ENCODE measurements around the gene SASH3. TPM values are rescaled to one million over a fixed set of nuclear protein-coding genes. Genes with fewer than 3 reads are reported as not detected.
A peak's percentile ranks its signal among the peaks of the same experiment; 100 is the strongest.

Gene SASH3
- total RNA-seq, 1 donor from 2014 or later = 74.9 TPM

DNA sequence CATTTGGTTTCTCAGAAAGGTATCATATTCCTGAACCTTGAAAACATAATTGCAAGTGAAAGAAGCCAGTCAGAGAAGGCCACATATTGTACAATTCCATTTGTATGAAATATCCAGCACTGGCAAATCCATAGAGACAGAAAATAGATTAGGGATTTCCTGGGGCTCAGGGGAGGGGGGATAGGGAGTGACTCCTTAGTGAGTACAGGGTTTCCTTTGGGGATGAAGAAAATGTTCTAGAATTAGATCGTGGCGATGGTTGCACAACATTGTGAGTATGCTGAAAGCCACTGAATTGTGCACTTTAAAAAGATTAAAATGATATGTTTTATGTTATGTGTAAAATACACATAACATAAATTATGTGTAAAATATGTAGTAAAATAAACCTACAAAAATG is 30.7 kb upstream of the SASH3 start:
- Histone ChIP-seq H3K9me3 (no peaks in the 10 kb centered on the region), H3K4me1 (no peaks in the 10 kb centered on the region), H3K27ac (no peak overlapping the region), H3K27me3 (ENCODE audit: low read depth) (no peaks in the 10 kb centered on the region), H3K36me3 (no peaks in the 10 kb centered on the region), H3K4me3 (no peak overlapping the region)
- TF ChIP-seq, protein P1, sequence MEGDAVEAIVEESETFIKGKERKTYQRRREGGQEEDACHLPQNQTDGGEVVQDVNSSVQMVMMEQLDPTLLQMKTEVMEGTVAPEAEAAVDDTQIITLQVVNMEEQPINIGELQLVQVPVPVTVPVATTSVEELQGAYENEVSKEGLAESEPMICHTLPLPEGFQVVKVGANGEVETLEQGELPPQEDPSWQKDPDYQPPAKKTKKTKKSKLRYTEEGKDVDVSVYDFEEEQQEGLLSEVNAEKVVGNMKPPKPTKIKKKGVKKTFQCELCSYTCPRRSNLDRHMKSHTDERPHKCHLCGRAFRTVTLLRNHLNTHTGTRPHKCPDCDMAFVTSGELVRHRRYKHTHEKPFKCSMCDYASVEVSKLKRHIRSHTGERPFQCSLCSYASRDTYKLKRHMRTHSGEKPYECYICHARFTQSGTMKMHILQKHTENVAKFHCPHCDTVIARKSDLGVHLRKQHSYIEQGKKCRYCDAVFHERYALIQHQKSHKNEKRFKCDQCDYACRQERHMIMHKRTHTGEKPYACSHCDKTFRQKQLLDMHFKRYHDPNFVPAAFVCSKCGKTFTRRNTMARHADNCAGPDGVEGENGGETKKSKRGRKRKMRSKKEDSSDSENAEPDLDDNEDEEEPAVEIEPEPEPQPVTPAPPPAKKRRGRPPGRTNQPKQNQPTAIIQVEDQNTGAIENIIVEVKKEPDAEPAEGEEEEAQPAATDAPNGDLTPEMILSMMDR (IDR thresholded peaks at IDR 0.05) = no peak
- DNase-seq (no peak), ATAC-seq (no peak)
- intact Hi-C loops (cut with DNase I) = no loop called here

DNA sequence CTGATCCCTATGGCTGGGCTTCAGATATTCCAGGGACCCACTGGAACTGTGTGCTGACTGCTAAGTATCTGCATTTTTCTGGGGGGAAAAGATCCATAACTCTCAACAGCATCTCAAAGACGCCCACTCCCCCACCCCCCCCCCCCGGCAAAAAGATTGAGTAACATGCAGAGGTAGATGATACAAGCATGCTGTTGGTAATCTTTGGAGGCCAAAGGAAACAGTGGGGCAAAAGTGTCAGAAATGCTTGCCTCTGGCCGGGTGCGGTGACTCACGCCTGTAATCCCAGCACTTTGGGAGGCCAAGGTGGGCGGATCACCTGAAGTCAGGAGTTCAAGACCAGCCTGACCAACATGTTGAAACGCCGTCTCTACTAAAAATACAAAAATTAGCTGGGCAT is 28.8 kb upstream of the SASH3 start:
- TF ChIP-seq, protein P1 (IDR thresholded peaks at IDR 0.05) = no peak
- Histone ChIP-seq H3K27me3 (ENCODE audit: low read depth) (no peaks in the 10 kb centered on the region), H3K9me3 (no peaks in the 10 kb centered on the region), H3K27ac (no peak overlapping the region), H3K4me3 (no peak overlapping the region), H3K36me3 (no peaks in the 10 kb centered on the region), H3K4me1 (no peaks in the 10 kb centered on the region)
- intact Hi-C loops (cut with DNase I) = no loop called here
- DNase-seq = no peak
- no peak for ATAC-seq

DNA sequence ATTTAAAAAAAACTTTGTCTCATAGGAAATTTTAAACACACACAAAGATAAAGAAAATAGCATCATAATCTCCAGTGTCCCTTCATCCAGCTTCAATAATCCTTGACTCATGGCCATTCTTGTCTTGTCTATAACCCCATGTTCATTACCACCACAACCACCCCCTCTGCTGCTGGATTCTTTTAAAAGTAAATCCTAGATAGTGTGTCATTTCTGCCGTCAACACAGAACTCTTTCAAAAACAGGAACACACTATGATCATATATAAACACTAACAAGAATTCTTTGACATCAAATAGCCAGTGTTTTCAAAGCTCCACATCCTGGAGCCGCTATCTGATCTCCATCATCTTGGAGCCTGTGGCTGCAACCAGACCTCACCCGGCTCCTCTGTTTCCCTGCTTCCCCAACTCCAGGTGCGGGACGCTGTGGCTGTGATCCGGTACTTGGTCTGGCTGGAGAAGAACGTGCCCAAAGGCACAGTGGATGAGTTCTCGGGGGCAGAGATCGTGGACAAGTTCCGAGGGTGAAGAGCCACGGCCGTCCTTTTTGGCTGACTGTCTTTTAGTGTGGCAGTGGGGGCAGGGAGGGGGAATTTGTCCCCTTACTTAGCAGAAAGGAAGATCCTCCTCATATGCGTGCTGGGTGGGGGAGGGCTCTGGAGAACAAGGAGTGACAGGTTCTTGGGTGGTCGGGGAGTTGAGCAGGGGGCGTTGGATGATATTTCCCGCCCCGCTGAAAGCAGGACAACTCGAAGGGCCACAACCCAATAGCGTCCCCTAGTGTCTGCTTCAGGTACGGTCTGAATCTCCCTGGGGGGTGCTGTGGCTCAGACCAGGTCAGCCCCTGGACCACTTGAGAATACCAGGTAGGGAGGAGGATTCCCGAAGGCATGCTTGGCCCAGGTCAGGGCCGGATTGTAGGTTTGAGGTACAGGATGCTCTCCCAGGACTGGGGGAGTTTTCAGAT is 25.4 kb upstream of the SASH3 start:
- peaks cover 4% of the 10 kb centered on the region for H3K4me1 ChIP-seq

DNA sequence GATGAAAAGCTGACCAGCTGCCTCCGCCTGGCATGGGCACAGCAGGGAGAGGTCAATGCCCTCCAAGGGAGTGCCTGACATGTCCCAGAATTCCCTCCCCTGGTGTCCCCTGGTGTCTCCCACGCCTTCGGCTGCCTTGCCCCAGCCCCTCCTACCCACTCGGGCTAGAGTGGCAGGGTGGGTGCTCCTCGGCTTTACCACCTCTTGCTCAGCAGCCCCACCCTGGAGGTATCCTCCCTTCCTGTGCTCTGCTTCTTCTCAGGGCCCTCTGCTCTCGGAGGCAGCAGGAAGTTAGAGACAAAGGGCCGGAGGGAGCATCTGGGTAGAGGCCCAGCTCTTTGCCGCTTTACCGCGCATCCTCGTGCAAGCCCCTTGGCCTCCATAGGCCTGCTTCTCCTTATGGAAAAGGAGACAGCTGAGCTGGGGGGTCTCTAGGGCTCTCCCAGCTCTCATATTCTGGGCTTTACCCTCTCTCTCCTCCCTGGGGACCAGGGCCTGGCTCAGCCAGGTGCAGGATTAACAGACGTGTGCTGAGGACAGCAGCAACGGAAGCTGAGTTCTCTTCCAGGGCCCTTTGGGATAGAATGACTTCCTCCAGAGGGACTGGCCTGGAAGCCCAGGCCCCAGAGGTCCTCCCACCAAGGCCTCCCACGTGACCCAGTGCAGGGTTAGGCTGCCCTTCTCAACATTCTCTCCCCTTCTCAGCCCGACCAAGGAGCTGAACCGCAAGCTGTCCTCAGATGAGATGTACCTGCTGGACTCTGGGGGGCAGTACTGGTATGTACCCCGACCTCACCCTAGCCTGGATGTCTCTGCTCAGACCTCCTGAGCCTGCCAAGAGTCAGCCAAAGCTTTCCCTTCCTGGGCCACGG is 23.7 kb upstream of the SASH3 start:
- TF ChIP-seq, protein P1 (IDR thresholded peaks at IDR 0.05) = no peak
- H3K27ac ChIP-seq = no peak overlapping the region

More for the DNA sequence above, 25.4 kb upstream of the SASH3 start:
- TF ChIP-seq, protein P1 (IDR thresholded peaks at IDR 0.05) = peak; percentile 23
- Histone ChIP-seq H3K27me3 (ENCODE audit: low read depth) (no peaks in the 10 kb centered on the region), H3K9me3 (no peaks in the 10 kb centered on the region), H3K36me3 (no peaks in the 10 kb centered on the region), H3K4me3 (no peak overlapping the region), H3K27ac (no peak overlapping the region)
- intact Hi-C loops (cut with DNase I) = no loop called here
- no peak for ATAC-seq
- no peak for DNase-seq

DNA sequence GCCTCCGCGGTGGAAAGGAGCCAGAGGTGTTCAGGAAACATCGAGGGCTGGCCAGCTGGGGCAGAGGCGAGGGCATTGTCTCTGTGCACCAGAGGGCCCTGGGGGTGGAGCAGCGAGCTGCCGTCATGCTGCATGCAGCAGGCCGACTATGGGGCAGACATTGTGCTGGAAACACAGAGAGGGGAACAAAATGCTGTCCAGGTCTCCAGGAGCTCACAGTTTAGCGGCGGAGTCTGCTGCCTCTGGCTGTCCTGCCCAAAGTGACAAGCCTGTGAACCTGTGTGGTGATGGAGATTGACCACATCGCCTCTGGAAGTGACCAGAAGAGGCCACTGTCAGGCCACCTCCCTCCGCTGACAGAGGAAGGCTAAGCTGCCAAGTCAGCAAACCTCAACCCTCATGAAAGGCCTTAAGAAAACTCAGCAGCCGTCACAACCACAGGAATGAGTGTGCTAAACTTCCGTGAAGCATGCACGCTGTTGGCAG is 20.1 kb upstream of the SASH3 start:
- H3K4me1 ChIP-seq = peaks cover 12% of the 10 kb centered on the region
- no peaks in the 10 kb centered on the region for H3K36me3 ChIP-seq
- H3K27ac ChIP-seq = peak overlapping the region; percentile 58
- H3K27me3 ChIP-seq (ENCODE audit: low read depth) = no peaks in the 10 kb centered on the region
- TF ChIP-seq, protein P1 (IDR thresholded peaks at IDR 0.05) = no peak
- no peak overlapping the region for H3K4me3 ChIP-seq
- intact Hi-C loops (cut with DNase I) = no loop called here
- DNase-seq (peak; percentile 60), ATAC-seq (peak; percentile 69 to 79)
- no peaks in the 10 kb centered on the region for H3K9me3 ChIP-seq

More for the DNA sequence above, 23.7 kb upstream of the SASH3 start:
- intact Hi-C loops (cut with DNase I) = no loop called here
- no peaks in the 10 kb centered on the region for H3K36me3 ChIP-seq
- H3K27me3 ChIP-seq (ENCODE audit: low read depth) = no peaks in the 10 kb centered on the region
- ATAC-seq (no peak), DNase-seq (no peak)
- no peaks in the 10 kb centered on the region for H3K9me3 ChIP-seq
- H3K4me3 ChIP-seq = no peak overlapping the region
- peaks cover 12% of the 10 kb centered on the region for H3K4me1 ChIP-seq
